SU-DHL-6 (cell line): ENCODE measurements around the gene PPM1H.

ENCODE experiments used
- EZH2phosphoT487 ChIP-seq: fragments of 200-600 bp; sonication (generic), shearing (Covaris generic); conservative IDR thresholded peaks from 2 replicates; pipeline ENCODE4 v1.6.1; 2018; ENCODE audit warnings: mild to moderate bottlenecking, antibody characterized with exemption, low read length, moderate library complexity, mixed read lengths
- TF ChIP-seq, protein P1 (sequence below): fragments of 200-600 bp; sonication (generic); IDR thresholded peaks from one replicate; pipeline ENCODE4 v1.5.1; 2017; ENCODE audit warnings: antibody characterized with exemption, mild to moderate bottlenecking, low read length, moderate library complexity; ENCODE audit not compliant: insufficient read depth, poor library complexity, severe bottlenecking

GRCh38 chr12:62806244-62806836 lies 128.6 kb downstream of the PPM1H start:
- TF ChIP-seq, protein P1, sequence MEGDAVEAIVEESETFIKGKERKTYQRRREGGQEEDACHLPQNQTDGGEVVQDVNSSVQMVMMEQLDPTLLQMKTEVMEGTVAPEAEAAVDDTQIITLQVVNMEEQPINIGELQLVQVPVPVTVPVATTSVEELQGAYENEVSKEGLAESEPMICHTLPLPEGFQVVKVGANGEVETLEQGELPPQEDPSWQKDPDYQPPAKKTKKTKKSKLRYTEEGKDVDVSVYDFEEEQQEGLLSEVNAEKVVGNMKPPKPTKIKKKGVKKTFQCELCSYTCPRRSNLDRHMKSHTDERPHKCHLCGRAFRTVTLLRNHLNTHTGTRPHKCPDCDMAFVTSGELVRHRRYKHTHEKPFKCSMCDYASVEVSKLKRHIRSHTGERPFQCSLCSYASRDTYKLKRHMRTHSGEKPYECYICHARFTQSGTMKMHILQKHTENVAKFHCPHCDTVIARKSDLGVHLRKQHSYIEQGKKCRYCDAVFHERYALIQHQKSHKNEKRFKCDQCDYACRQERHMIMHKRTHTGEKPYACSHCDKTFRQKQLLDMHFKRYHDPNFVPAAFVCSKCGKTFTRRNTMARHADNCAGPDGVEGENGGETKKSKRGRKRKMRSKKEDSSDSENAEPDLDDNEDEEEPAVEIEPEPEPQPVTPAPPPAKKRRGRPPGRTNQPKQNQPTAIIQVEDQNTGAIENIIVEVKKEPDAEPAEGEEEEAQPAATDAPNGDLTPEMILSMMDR, result no peak
- no peak for TF ChIP-seq EZH2phosphoT487
